ENCODE data around the gene OAT. TPM values are rescaled to one million over a fixed set of nuclear protein-coding genes. Genes with fewer than 3 reads are reported as not detected.

The OAT gene
- total RNA-seq, 1 experiment from 2014 or later = 25.2 TPM

- no peak for TF ChIP-seq EZH2 (IDR thresholded peaks at IDR 0.05; ENCODE audit: borderline replicate concordance, low read depth, low read length, poor library complexity, severe bottlenecking)
- Histone ChIP-seq H3K4me3 (ENCODE audit: low read depth, low read length, poor library complexity, severe bottlenecking) (no peak overlapping the region), H3K27me3 (replicated peaks; ENCODE audit: insufficient read depth, low read depth, low read length, poor library complexity) (peaks cover 62% of the 10 kb centered on the region), H3K27ac (ENCODE audit: low read depth, low read length, poor library complexity, severe bottlenecking) (no peak overlapping the region), H3K36me3 (ENCODE audit: insufficient read depth, low read length, poor library complexity, severe bottlenecking) (no peaks in the 10 kb centered on the region), H3K9me3 (ENCODE audit: low read depth, low read length, poor library complexity, severe bottlenecking) (no peaks in the 10 kb centered on the region), H3K4me1 (ENCODE audit: insufficient read depth, low read length, poor library complexity, severe bottlenecking) (no peaks in the 10 kb centered on the region)
- DNase-seq (ENCODE audit: low spot score) = no peak
- POLR2A ChIA-PET (ENCODE audit: low non-redundant PET) = no interaction called here
- no TSS peak for BruUV-seq (replicated peaks)
- intact Hi-C loops (cut with micrococcal nuclease; ENCODE audit: unreplicated experiment) = no loop called here
- CTCF ChIA-PET = no interaction called here
These were observed 40.5 kb downstream of the OAT start for GRCh38 chr10:124378271-124378670.

DNA sequence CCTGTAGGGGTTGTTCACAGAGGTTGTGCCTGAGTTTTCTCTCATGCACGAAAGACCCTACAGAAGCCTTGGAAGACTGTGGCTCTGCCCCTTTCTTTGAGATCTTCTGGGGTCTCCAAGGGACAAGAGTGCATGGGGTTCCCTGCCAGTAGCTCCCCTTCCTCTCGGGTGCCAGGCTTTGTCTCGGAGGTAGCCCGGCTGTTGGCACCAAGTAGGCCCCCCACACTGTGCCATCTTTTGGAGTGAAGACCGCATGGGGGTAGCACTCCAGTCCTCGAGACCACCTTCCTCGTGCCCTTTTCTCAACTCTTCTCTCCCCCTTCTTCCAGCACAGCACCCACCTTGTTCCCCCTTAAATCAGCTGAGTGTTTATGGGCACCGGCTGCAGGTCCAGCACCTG, 41.6 kb downstream of the OAT start:
- Histone ChIP-seq H3K36me3 (ENCODE audit: insufficient read depth, low read length, poor library complexity, severe bottlenecking) (no peaks in the 10 kb centered on the region), H3K4me1 (ENCODE audit: insufficient read depth, low read length, poor library complexity, severe bottlenecking) (no peaks in the 10 kb centered on the region), H3K27ac (ENCODE audit: low read depth, low read length, poor library complexity, severe bottlenecking) (no peak overlapping the region), H3K4me3 (ENCODE audit: low read depth, low read length, poor library complexity, severe bottlenecking) (no peak overlapping the region), H3K27me3 (replicated peaks; ENCODE audit: insufficient read depth, low read depth, low read length, poor library complexity) (peaks cover 66% of the 10 kb centered on the region), H3K9me3 (ENCODE audit: low read depth, low read length, poor library complexity, severe bottlenecking) (no peaks in the 10 kb centered on the region)
- BruUV-seq (replicated peaks) = no TSS peak
- CTCF ChIA-PET = no interaction called here
- POLR2A ChIA-PET (ENCODE audit: low non-redundant PET) = no interaction called here
- intact Hi-C loops (cut with micrococcal nuclease; ENCODE audit: unreplicated experiment) = no loop called here
- TF ChIP-seq CTCF (conservative IDR thresholded peaks at IDR 0.05; ENCODE audit: low read depth, low read length) = no peak
- no peak for TF ChIP-seq EZH2 (IDR thresholded peaks at IDR 0.05; ENCODE audit: borderline replicate concordance, low read depth, low read length, poor library complexity, severe bottlenecking)
- no peak for DNase-seq (ENCODE audit: low spot score)

GRCh38 chr10:124376411-124376810, 42.3 kb downstream of the OAT start:
- POLR2A ChIA-PET (ENCODE audit: low non-redundant PET) = no interaction called here
- TF ChIP-seq EZH2 (IDR thresholded peaks at IDR 0.05; ENCODE audit: borderline replicate concordance, low read depth, low read length, poor library complexity, severe bottlenecking) = no peak
- TF ChIP-seq CTCF (conservative IDR thresholded peaks at IDR 0.05; ENCODE audit: low read depth, low read length) = no peak
- no peak for DNase-seq (ENCODE audit: low spot score)
- Histone ChIP-seq H3K4me3 (ENCODE audit: low read depth, low read length, poor library complexity, severe bottlenecking) (no peak overlapping the region), H3K27ac (ENCODE audit: low read depth, low read length, poor library complexity, severe bottlenecking) (no peak overlapping the region), H3K4me1 (ENCODE audit: insufficient read depth, low read length, poor library complexity, severe bottlenecking) (no peaks in the 10 kb centered on the region), H3K9me3 (ENCODE audit: low read depth, low read length, poor library complexity, severe bottlenecking) (no peaks in the 10 kb centered on the region), H3K27me3 (replicated peaks; ENCODE audit: insufficient read depth, low read depth, low read length, poor library complexity) (peaks cover 68% of the 10 kb centered on the region), H3K36me3 (ENCODE audit: insufficient read depth, low read length, poor library complexity, severe bottlenecking) (no peaks in the 10 kb centered on the region)
- no TSS peak for BruUV-seq (replicated peaks)
- intact Hi-C loops (cut with micrococcal nuclease; ENCODE audit: unreplicated experiment) = no loop called here
- CTCF ChIA-PET = no interaction called here

DNA sequence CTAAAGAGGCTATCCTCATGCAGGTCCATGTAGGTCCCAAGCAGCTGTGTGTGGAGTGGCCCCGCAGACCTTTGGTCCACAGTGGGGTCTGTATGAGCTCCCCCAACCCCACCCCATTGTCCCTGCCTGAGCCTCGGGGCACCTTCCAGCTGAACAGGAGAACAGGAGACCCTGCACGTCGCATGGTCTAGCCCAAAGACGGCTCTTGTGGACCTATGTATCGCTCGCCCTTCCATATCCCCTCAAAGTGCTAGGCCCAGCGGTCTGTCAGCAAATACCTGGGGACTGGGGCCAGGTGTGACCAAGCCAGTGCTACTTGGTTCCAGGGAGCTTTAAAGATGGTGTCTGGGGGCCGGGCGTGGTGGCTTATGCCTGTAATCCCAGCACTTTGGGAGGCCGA, 43.0 kb downstream of the OAT start:
- Histone ChIP-seq H3K27ac (ENCODE audit: low read depth, low read length, poor library complexity, severe bottlenecking) (no peak overlapping the region), H3K9me3 (ENCODE audit: low read depth, low read length, poor library complexity, severe bottlenecking) (no peaks in the 10 kb centered on the region), H3K36me3 (ENCODE audit: insufficient read depth, low read length, poor library complexity, severe bottlenecking) (no peaks in the 10 kb centered on the region), H3K4me3 (ENCODE audit: low read depth, low read length, poor library complexity, severe bottlenecking) (no peak overlapping the region), H3K27me3 (replicated peaks; ENCODE audit: insufficient read depth, low read depth, low read length, poor library complexity) (peaks cover 68% of the 10 kb centered on the region), H3K4me1 (ENCODE audit: insufficient read depth, low read length, poor library complexity, severe bottlenecking) (no peaks in the 10 kb centered on the region)
- intact Hi-C loops (cut with micrococcal nuclease; ENCODE audit: unreplicated experiment) = no loop called here
- DNase-seq (ENCODE audit: low spot score) = no peak
- POLR2A ChIA-PET (ENCODE audit: low non-redundant PET) = no interaction called here
- TF ChIP-seq EZH2 (IDR thresholded peaks at IDR 0.05; ENCODE audit: borderline replicate concordance, low read depth, low read length, poor library complexity, severe bottlenecking) (no peak), CTCF (conservative IDR thresholded peaks at IDR 0.05; ENCODE audit: low read depth, low read length) (no peak)
- CTCF ChIA-PET = no interaction called here
- BruUV-seq (replicated peaks) = no TSS peak
